A549 (cell line): Measurements from ENCODE around the gene SLC24A3. TPM values are rescaled to one million over a fixed set of nuclear protein-coding genes. Genes with fewer than 3 reads are reported as not detected.

Experiments
- ATAC-seq, 2 experiments: fragments of 200-7000 bp in 1 of 2; fragments of >200 bp in 1 of 2; cut with Nextera tagmentation in 1 of 2; cut with Tn5 transposase in 1 of 2; 3 replicates each; pipeline versions ENCODE4 v1.8.0 to v1.9.1; 2018 to 2020; ENCODE audit warnings: mild to moderate bottlenecking in 1 of 2, moderate library complexity in 1 of 2
- CTCF ChIA-PET: fragments of 300-600 bp; sonication (Branson Sonifier 250); formaldehyde crosslinking; extraction: SDS; loops from one replicate; lab custom pipeline; 2021; ENCODE audit warnings: antibody characterized with exemption, inconsistent platforms; lab: Yijun Ruan, JAX
- POLR2A ChIA-PET: fragments of 350-600 bp; formaldehyde crosslinking; extraction: SDS; loops from one replicate; lab custom pipeline; 2021; ENCODE audit warnings: antibody characterized with exemption, inconsistent platforms; lab: Yijun Ruan, JAX
- DNase-seq, 2 experiments: peaks; one replicate each; pipeline versions ENCODE4 v3.0.0 to v3.0.0-alpha.2; 2011 to 2016; ENCODE audit warnings: low read depth in 1 of 2, low spot score in 1 of 2
- FAIRE-seq: peaks from 2 replicates; lab custom pipeline; 2011; peaks lifted over from hg19 to GRCh38; lab: Jason Lieb, UNC
- H3K27ac ChIP-seq, 2 experiments: fragments of >200 bp; sonication (Bioruptor Twin); formaldehyde crosslinking; 3 replicates each; pipeline ENCODE4 v1.5.1; 2016 to 2017
- H3K4me1 ChIP-seq: fragments of >200 bp; sonication (Bioruptor Twin); formaldehyde crosslinking; 3 replicates; pipeline ENCODE4 v1.6.1; 2016
- H3K4me2 ChIP-seq: fragments of >200 bp; sonication (Bioruptor Twin); formaldehyde crosslinking; 3 replicates; pipeline ENCODE4 v1.6.1; 2016
- H3K4me3 ChIP-seq: fragments of >200 bp; sonication (Bioruptor Twin); formaldehyde crosslinking; 3 replicates; pipeline ENCODE4 v1.5.1; 2016
- H3K9me3 ChIP-seq: fragments of >200 bp; sonication (Bioruptor Twin); formaldehyde crosslinking; 3 replicates; pipeline ENCODE4 v1.6.1; 2016
- CBX2 ChIP-seq: fragments of 200-600 bp; sonication (generic); IDR thresholded peaks from 2 replicates; pipeline ENCODE4 v1.6.1; 2016; ENCODE audit warnings: low read depth, mild to moderate bottlenecking, borderline replicate concordance
- CHD4 ChIP-seq: fragments of 200-600 bp; sonication (generic); IDR thresholded peaks from 2 replicates; pipeline ENCODE4 v1.6.1; 2016; ENCODE audit warnings: antibody characterized with exemption, mild to moderate bottlenecking, borderline replicate concordance
- EHF ChIP-seq: fragments of 250-450 bp; sonication (Bioruptor Pico); IDR thresholded peaks from 2 replicates; pipeline ENCODE4 v1.5.0; 2020; ENCODE audit warnings: mild to moderate bottlenecking
- EHMT2 ChIP-seq: fragments of 200-600 bp; sonication (generic); IDR thresholded peaks from 2 replicates; pipeline ENCODE4 v1.6.1; 2016; ENCODE audit warnings: antibody characterized with exemption, low read depth, mild to moderate bottlenecking, moderate library complexity
- ELK1 ChIP-seq: fragments of 150-350 bp; IDR thresholded peaks from 2 replicates; pipeline ENCODE4 v1.6.1; 2014; ENCODE audit warnings: low read depth, mild to moderate bottlenecking, low read length
- EP300 ChIP-seq, 2 experiments: fragments of >200 bp; sonication (Bioruptor Twin); formaldehyde crosslinking; IDR thresholded peaks; 2 replicates in 1 of 2; 3 replicates in 1 of 2; pipeline ENCODE4 v1.6.1; 2016 to 2017
- ESRRA ChIP-seq: fragments of 150-350 bp; IDR thresholded peaks from 2 replicates; pipeline ENCODE4 v1.6.1; 2014; ENCODE audit warnings: mild to moderate bottlenecking, low read length, borderline replicate concordance
- FOSB ChIP-seq: fragments of 250-450 bp; sonication (Bioruptor Pico); IDR thresholded peaks from 2 replicates; pipeline ENCODE4 v1.5.0; 2020; ENCODE audit warnings: mild to moderate bottlenecking, moderate library complexity
- FOXS1 ChIP-seq: fragments of 250-450 bp; sonication (Bioruptor Pico); IDR thresholded peaks from 2 replicates; pipeline ENCODE4 v1.5.0; 2020; ENCODE audit warnings: mild to moderate bottlenecking, moderate library complexity
- GATA3 ChIP-seq: IDR thresholded peaks from 2 replicates; pipeline ENCODE4 v1.6.1; 2012; ENCODE audit warnings: borderline replicate concordance
- HDAC2 ChIP-seq: fragments of 200-600 bp; sonication (generic); IDR thresholded peaks from 2 replicates; pipeline ENCODE4 v1.6.1; 2016
- HMGXB4 ChIP-seq: fragments of 250-450 bp; sonication (Bioruptor Pico); IDR thresholded peaks from 2 replicates; pipeline ENCODE4 v1.5.0; 2021; ENCODE audit warnings: mild to moderate bottlenecking, moderate library complexity, borderline replicate concordance
- HOXA7 ChIP-seq: fragments of 250-450 bp; sonication (Bioruptor Pico); IDR thresholded peaks from 2 replicates; pipeline ENCODE4 v1.5.0; 2020; ENCODE audit warnings: mild to moderate bottlenecking, moderate library complexity
- HOXB13 ChIP-seq: fragments of 250-450 bp; sonication (Bioruptor Pico); IDR thresholded peaks from 2 replicates; pipeline ENCODE4 v1.5.0; 2020; ENCODE audit warnings: low read depth, mild to moderate bottlenecking, moderate library complexity
- HOXB5 ChIP-seq: fragments of 250-450 bp; sonication (Bioruptor Pico); IDR thresholded peaks from 2 replicates; pipeline ENCODE4 v1.5.0; 2020; ENCODE audit warnings: mild to moderate bottlenecking, moderate library complexity
- KDM1A ChIP-seq: fragments of 200-600 bp; sonication (generic); IDR thresholded peaks from 2 replicates; pipeline ENCODE4 v1.6.1; 2016; ENCODE audit warnings: low read depth, mild to moderate bottlenecking
- KDM5A ChIP-seq: fragments of 200-600 bp; sonication (generic); IDR thresholded peaks from 2 replicates; pipeline ENCODE4 v1.6.1; 2016; ENCODE audit warnings: antibody characterized with exemption, mild to moderate bottlenecking
- MYC ChIP-seq: IDR thresholded peaks from 2 replicates; pipeline ENCODE4 v1.6.1; 2012; ENCODE audit warnings: mild to moderate bottlenecking, inconsistent platforms, low read length, improper control_type of control experiment, borderline replicate concordance
- NR3C1 ChIP-seq: fragments of >200 bp; sonication (Bioruptor Twin); formaldehyde crosslinking; IDR thresholded peaks from 3 replicates; pipeline ENCODE4 v1.6.1; 2017
- PHF8 ChIP-seq: fragments of 200-600 bp; sonication (generic); IDR thresholded peaks from 2 replicates; pipeline ENCODE4 v1.6.1; 2016; ENCODE audit warnings: low read depth, mild to moderate bottlenecking, antibody characterized with exemption, moderate library complexity, borderline replicate concordance
- RCOR1 ChIP-seq: fragments of 150-350 bp; IDR thresholded peaks from 2 replicates; pipeline ENCODE4 v1.6.1; 2014; ENCODE audit warnings: antibody characterized with exemption, low read length, low read depth
- TFCP2L1 ChIP-seq: fragments of 250-450 bp; sonication (Bioruptor Pico); IDR thresholded peaks from 2 replicates; pipeline ENCODE4 v1.5.0; 2021; ENCODE audit warnings: mild to moderate bottlenecking
- TP53 ChIP-seq: fragments of 250-450 bp; sonication (Bioruptor Pico); IDR thresholded peaks from 2 replicates; pipeline ENCODE4 v1.5.0; 2021; ENCODE audit warnings: mild to moderate bottlenecking, moderate library complexity
- ZFP36 ChIP-seq: fragments of 450-650 bp; IDR thresholded peaks from 2 replicates; pipeline ENCODE4 v1.6.1; 2014; ENCODE audit warnings: borderline replicate concordance; ENCODE audit not compliant: partially characterized antibody
- WGBS: methylation state at CpG from one replicate; pipeline ENCODE4 v1.1.6; 2017; ENCODE audit errors: missing lambda C conversion rate; 5-methylcytosine and 5-hydroxymethylcytosine counted together
- polyA plus RNA-seq, 4 experiments: library from polyadenylated mRNA; depleted of rRNA in 3 of 4; stranded (reverse); fragments of >200 nt; fragmentation: RNase III in 1 of 4; extraction: RNeasy Plus Mini Kit Qiagen cat#74134 plus additional on column Dnase treatment in 1 of 4; gene quantifications; 2 replicates in 3 of 4; 3 replicates in 1 of 4; pipeline ENCODE4 v1.2.3, GENCODE V29; 2011 to 2017
- TF ChIP-seq, protein P1 (sequence below): IDR thresholded peaks from 2 replicates; pipeline ENCODE4 v1.6.1; 2012
- TF ChIP-seq, protein P2 (sequence below): fragments of >200 bp; sonication (Bioruptor Twin); formaldehyde crosslinking; IDR thresholded peaks from 3 replicates; pipeline ENCODE4 v1.6.1; 2016
- TF ChIP-seq, protein P3 (sequence below): IDR thresholded peaks from 2 replicates; pipeline ENCODE4 v1.6.1; 2012; ENCODE audit warnings: low read depth, borderline replicate concordance

The SLC24A3 gene
- polyA plus RNA-seq, 2 of the 4 experiments (the other 2 are of a cell fraction): 0.08 TPM; not detected in 1

DNA sequence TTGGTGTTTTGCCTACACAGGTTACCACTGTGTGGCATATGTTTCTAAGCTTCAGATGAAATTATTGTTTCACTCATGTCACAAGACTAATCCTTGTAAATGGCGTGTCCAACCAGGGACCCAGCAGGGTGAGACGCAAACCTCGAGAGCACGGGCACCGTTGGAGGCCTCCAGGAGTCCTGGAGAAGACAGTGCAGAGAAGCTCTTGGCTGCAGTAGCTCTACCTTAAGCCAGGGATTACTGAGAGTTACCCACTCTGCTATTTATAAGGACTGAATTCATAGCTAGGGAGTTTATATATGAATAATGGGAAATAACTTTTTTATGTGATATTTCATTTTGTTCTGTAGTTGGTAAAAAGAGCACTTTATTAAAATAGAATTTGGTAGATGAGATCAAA is 137.4 kb downstream of the SLC24A3 start:
- Histone ChIP-seq H3K9me3 (no peaks in the 10 kb centered on the region), H3K27ac (no peak overlapping the region), H3K4me1 (no peaks in the 10 kb centered on the region), H3K4me2 (no peak overlapping the region), H3K4me3 (no peak overlapping the region)
- ChIA-PET CTCF (interaction anchor here (1.1 kb wide), 2 partner anchors 66 to 189 kb away, joined by 3 read pairs; no protein-coding TSS in a partner anchor), POLR2A (no interaction called here)
- FAIRE-seq: no peak
- WGBS: 24% methylated on average over 5 of the region's 5 CpGs
- ATAC-seq: no peak
- no peak for TF ChIP-seq PHF8
- TF ChIP-seq HOXA7: no peak
- no peak for TF ChIP-seq RCOR1
- no peak for TF ChIP-seq ELK1
- TF ChIP-seq KDM1A: no peak
- no peak for TF ChIP-seq GATA3
- TF ChIP-seq HOXB5 (CRISPR knock-in tag): no peak
- TF ChIP-seq, protein P1, sequence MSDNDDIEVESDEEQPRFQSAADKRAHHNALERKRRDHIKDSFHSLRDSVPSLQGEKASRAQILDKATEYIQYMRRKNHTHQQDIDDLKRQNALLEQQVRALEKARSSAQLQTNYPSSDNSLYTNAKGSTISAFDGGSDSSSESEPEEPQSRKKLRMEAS: no peak
- no peak for TF ChIP-seq FOXS1
- TF ChIP-seq FOSB (CRISPR knock-in tag): no peak
- no peak for DNase-seq

GRCh38 chr20:19351542-19351941 is 139.1 kb downstream of the SLC24A3 start:
- Histone ChIP-seq H3K9me3 (no peaks in the 10 kb centered on the region), H3K4me2 (no peak overlapping the region), H3K27ac (no peak overlapping the region), H3K4me1 (no peaks in the 10 kb centered on the region), H3K4me3 (no peak overlapping the region)
- DNase-seq: no peak
- no peak for ATAC-seq
- ChIA-PET POLR2A (no interaction called here), CTCF (interaction anchor here (0.6 to 1.4 kb wide), 4 partner anchors 11 to 311 kb away, joined by 3 to 4 read pairs (median 3); no protein-coding TSS in a partner anchor)
- 2% methylated on average over 2 of the region's 2 CpGs for WGBS
- TF ChIP-seq CHD4: no peak
- TF ChIP-seq, protein P2, sequence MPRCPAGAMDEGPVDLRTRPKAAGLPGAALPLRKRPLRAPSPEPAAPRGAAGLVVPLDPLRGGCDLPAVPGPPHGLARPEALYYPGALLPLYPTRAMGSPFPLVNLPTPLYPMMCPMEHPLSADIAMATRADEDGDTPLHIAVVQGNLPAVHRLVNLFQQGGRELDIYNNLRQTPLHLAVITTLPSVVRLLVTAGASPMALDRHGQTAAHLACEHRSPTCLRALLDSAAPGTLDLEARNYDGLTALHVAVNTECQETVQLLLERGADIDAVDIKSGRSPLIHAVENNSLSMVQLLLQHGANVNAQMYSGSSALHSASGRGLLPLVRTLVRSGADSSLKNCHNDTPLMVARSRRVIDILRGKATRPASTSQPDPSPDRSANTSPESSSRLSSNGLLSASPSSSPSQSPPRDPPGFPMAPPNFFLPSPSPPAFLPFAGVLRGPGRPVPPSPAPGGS: no peak
- no peak for TF ChIP-seq MYC
- TF ChIP-seq HOXB13 (CRISPR knock-in tag): no peak
- TF ChIP-seq ZFP36: no peak
- TF ChIP-seq KDM5A: no peak
- no peak for TF ChIP-seq TP53 (CRISPR knock-in tag)
- no peak for TF ChIP-seq CBX2
- TF ChIP-seq EP300 (IDR thresholded peaks at IDR 0.05): no peak
- no peak for TF ChIP-seq RCOR1
- TF ChIP-seq GATA3: no peak
- no peak for TF ChIP-seq EHMT2
- TF ChIP-seq EHF (CRISPR knock-in tag): no peak
- no peak for TF ChIP-seq TFCP2L1 (CRISPR knock-in tag)
- TF ChIP-seq ESRRA: no peak
- no peak for FAIRE-seq

- POLR2A ChIA-PET: no interaction called here
- no peak overlapping the region for H3K4me3 ChIP-seq
- FAIRE-seq (no peak), DNase-seq (no peak), ATAC-seq (no peak)
- no peak overlapping the region for H3K27ac ChIP-seq
- no peaks in the 10 kb centered on the region for H3K9me3 ChIP-seq
- CTCF ChIA-PET: no interaction called here
- WGBS: 6% methylated on average over 3 of the region's 3 CpGs
- H3K4me1 ChIP-seq: no peaks in the 10 kb centered on the region
- no peak overlapping the region for H3K4me2 ChIP-seq
- TF ChIP-seq GATA3 (no peak), CHD4 (no peak), HDAC2 (no peak), HMGXB4 (CRISPR knock-in tag) (no peak), NR3C1 (no peak)
- TF ChIP-seq, protein P2: no peak
- TF ChIP-seq, protein P3, sequence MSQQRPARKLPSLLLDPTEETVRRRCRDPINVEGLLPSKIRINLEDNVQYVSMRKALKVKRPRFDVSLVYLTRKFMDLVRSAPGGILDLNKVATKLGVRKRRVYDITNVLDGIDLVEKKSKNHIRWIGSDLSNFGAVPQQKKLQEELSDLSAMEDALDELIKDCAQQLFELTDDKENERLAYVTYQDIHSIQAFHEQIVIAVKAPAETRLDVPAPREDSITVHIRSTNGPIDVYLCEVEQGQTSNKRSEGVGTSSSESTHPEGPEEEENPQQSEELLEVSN: no peak
Measured at GRCh38 chr20:19354950-19355349, 142.5 kb downstream of the SLC24A3 start.
